Small intestine (tissue), 16 donors: ENCODE data around the gene KRTAP4-4. TPM values are rescaled to one million over a fixed set of nuclear protein-coding genes. Genes with fewer than 3 reads are reported as not detected.
"Not testable (repeated sequence)": the region's sequence is repeated elsewhere in the genome, so short reads cannot be mapped to it uniquely, and the experiment has no call there.

Source experiments
- DNase-seq, 2 donors: peaks; one replicate each; pipeline versions ENCODE4 v3.0.0 to v3.0.0-alpha.2; 2013
- FAIRE-seq: peaks from 2 replicates; lab custom pipeline; 2012; peaks lifted over from hg19 to GRCh38; lab: Jason Lieb, UNC
- H3K27ac ChIP-seq, 3 donors: one replicate each; pipeline ENCODE4 v1.5.1; 2013; ENCODE audit warnings: low read length in 2 of 3, mild to moderate bottlenecking in 2 of 3, control low read depth in 1 of 3, inconsistent platforms in 1 of 3, low read depth in 1 of 3, moderate library complexity in 1 of 3
- H3K27me3 ChIP-seq, 3 donors: one replicate each; pipeline ENCODE4 v1.6.1; 2013; ENCODE audit warnings: low read length in 3 of 3, inconsistent platforms in 1 of 3; ENCODE audit not compliant: control insufficient read depth in 3 of 3, insufficient read depth in 3 of 3
- H3K36me3 ChIP-seq, 3 donors: one replicate each; pipeline ENCODE4 v1.6.1; 2013; ENCODE audit warnings: low read length in 3 of 3, inconsistent platforms in 1 of 3, low read depth in 1 of 3, mild to moderate bottlenecking in 1 of 3, moderate library complexity in 1 of 3; ENCODE audit not compliant: control insufficient read depth in 3 of 3, insufficient read depth in 2 of 3
- H3K4me1 ChIP-seq, 3 donors: one replicate each; pipeline ENCODE4 v1.6.1; 2013; ENCODE audit warnings: low read length in 2 of 3, inconsistent platforms in 1 of 3, low read depth in 1 of 3, mild to moderate bottlenecking in 1 of 3, moderate library complexity in 1 of 3; ENCODE audit not compliant: control insufficient read depth in 3 of 3, insufficient read depth in 2 of 3
- H3K4me3 ChIP-seq, 3 donors: one replicate each; pipeline ENCODE4 v1.5.1; 2013; ENCODE audit warnings: low read length in 3 of 3, control low read depth in 1 of 3, inconsistent platforms in 1 of 3, low read depth in 1 of 3, mild to moderate bottlenecking in 1 of 3, moderate library complexity in 1 of 3
- H3K9me3 ChIP-seq, 2 donors: one replicate each; pipeline ENCODE4 v1.6.1; 2013; ENCODE audit warnings: low read depth in 1 of 2, low read length in 1 of 2; ENCODE audit not compliant: control insufficient read depth in 2 of 2, insufficient read depth in 1 of 2
- WGBS, 3 donors: extraction: QIAGEN DNeasy Blood & Tissue Kit; methylation state at CpG; one replicate each; pipeline ENCODE4 v1.1.7; 2013; 5-methylcytosine and 5-hydroxymethylcytosine counted together
- long read RNA-seq, 10 donors: transcript quantifications; one replicate each; lab custom pipeline, GENCODE V29; 2026
- polyA plus RNA-seq, 4 donors: library from polyadenylated mRNA; stranded (reverse) in 3 of 4; unstranded in 1 of 4; fragments of 200-250 nt in 3 of 4; fragments of 120-200 nt in 1 of 4; gene quantifications; one replicate each; pipeline versions ENCODE4 v1.2.1 to v1.2.3, GENCODE V29; 2013
- donor health status: healthy with polysubstance abuse.
- donor health status: control.
- donor health status: control.
- donor health status: Bipolar disorder and iron deficiency.
- donor health status: healthy.

KRTAP4-4 gene
- polyA plus RNA-seq = not detected
- long read RNA-seq, donor 1 = 0 reads
- long read RNA-seq, donor 2 = 0 reads
- long read RNA-seq, donor 3 = 0 reads
- long read RNA-seq, donor 4 = 0 reads
- long read RNA-seq, donor 5 = 0 reads
- long read RNA-seq, donor 6 = 0 reads
- long read RNA-seq, donor 7 = 0 reads
- long read RNA-seq, donor 8 = 0 reads
- long read RNA-seq, donor 9 = 0 reads
- long read RNA-seq, donor 10 = 0 reads

GRCh38 chr17:41160648-41161047, at the start of gene KRTAP4-4:
Gene KRTAP4-4 (minus strand): TSS chr17:41160748. CDS start chr17:41160691, 57 bp downstream.
- Histone ChIP-seq H3K27me3 (peaks cover 0 to 9% (median 2%) of the 10 kb centered on the region in 3 donors), H3K27ac (no peak within 1 kb of the TSS), H3K4me3 (no peak within 1 kb of the TSS), H3K4me1 (no peaks in the 10 kb centered on the region), H3K36me3 (no peaks in the 10 kb centered on the region), H3K9me3 (no peaks in the 10 kb centered on the region)
- FAIRE-seq (no peak), DNase-seq (no peak)
- 84 to 91% (median 86%) methylated on average over 1 of the region's 1 CpG for WGBS, 3 donors

GRCh38 chr17:41199421-41200078, 39.0 kb upstream of the KRTAP4-4 start:
- no peak overlapping the region for H3K27ac ChIP-seq
- no peak overlapping the region for H3K4me3 ChIP-seq
- no peaks in the 10 kb centered on the region for H3K27me3 ChIP-seq
- H3K36me3 ChIP-seq = no peaks in the 10 kb centered on the region
- no peaks in the 10 kb centered on the region for H3K9me3 ChIP-seq
- no peak for DNase-seq
- H3K4me1 ChIP-seq = no peaks in the 10 kb centered on the region
- no peak for FAIRE-seq
- WGBS, 3 donors = 49 to 59% (median 51%) methylated on average over 4 to 5 of the region's 5 CpGs

GRCh38 chr17:41196068-41196467, 35.5 kb upstream of the KRTAP4-4 start:
- Histone ChIP-seq H3K27me3 (peaks cover 0 to 3% (median 2%) of the 10 kb centered on the region in 3 donors), H3K9me3 (no peaks in the 10 kb centered on the region), H3K36me3 (no peaks in the 10 kb centered on the region), H3K4me3 (no peak overlapping the region), H3K27ac (no peak overlapping the region), H3K4me1 (no peaks in the 10 kb centered on the region)
- DNase-seq (no peak), FAIRE-seq (no peak)
- 7 to 24% (median 9%) methylated on average over 1 of the region's 1 CpG for WGBS, 3 donors

- H3K27me3 ChIP-seq = peaks cover 0 to 25% (median 2%) of the 10 kb centered on the region in 3 donors
- no peak overlapping the region for H3K4me3 ChIP-seq
- H3K9me3 ChIP-seq = no peaks in the 10 kb centered on the region
- no peaks in the 10 kb centered on the region for H3K36me3 ChIP-seq
- no peaks in the 10 kb centered on the region for H3K4me1 ChIP-seq
- 77 to 90% (median 78%) methylated on average over 3 of the region's 3 CpGs for WGBS, 3 donors
- no peak for DNase-seq
- no peak for FAIRE-seq
- H3K27ac ChIP-seq = no peak overlapping the region
Observed at GRCh38 chr17:41190328-41190727, 29.8 kb upstream of the KRTAP4-4 start.

- not testable (repeated sequence) for H3K4me3 ChIP-seq, H3K36me3 ChIP-seq, FAIRE-seq, H3K27ac ChIP-seq, H3K9me3 ChIP-seq, H3K4me1 ChIP-seq, DNase-seq
- peaks cover 0 to 25% (median 2%) of the 10 kb centered on the region in 3 donors for H3K27me3 ChIP-seq
- 18 to 60% (median 50%) methylated on average over 1 of the region's 1 CpG for WGBS, 3 donors
Observed at GRCh38 chr17:41189837-41190318, 29.3 kb upstream of the KRTAP4-4 start, which contains the start of gene KRTAP9-1. Gene KRTAP9-1 (plus strand): TSS chr17:41189887. CDS start chr17:41189887, 0 bp downstream.

GRCh38 chr17:41186872-41187271, 26.3 kb upstream of the KRTAP4-4 start:
- Histone ChIP-seq H3K4me1 (peaks cover 0 to 7% (median 0%) of the 10 kb centered on the region in 3 donors), H3K27me3 (peaks cover 0 to 33% (median 2%) of the 10 kb centered on the region in 3 donors), H3K9me3 (no peaks in the 10 kb centered on the region), H3K36me3 (no peaks in the 10 kb centered on the region), H3K4me3 (no peak overlapping the region), H3K27ac (no peak overlapping the region)
- WGBS, 3 donors = 73 to 94% (median 83%) methylated on average over 2 of the region's 2 CpGs
- no peak for FAIRE-seq
- no peak for DNase-seq

GRCh38 chr17:41185001-41185400, 24.5 kb upstream of the KRTAP4-4 start:
- H3K9me3 ChIP-seq = no peaks in the 10 kb centered on the region
- H3K27me3 ChIP-seq = peaks cover 0 to 31% (median 2%) of the 10 kb centered on the region in 3 donors
- WGBS, 3 donors = 10 to 47% (median 11%) methylated on average over 1 of the region's 1 CpG
- no peak overlapping the region for H3K4me3 ChIP-seq
- no peaks in the 10 kb centered on the region for H3K36me3 ChIP-seq
- FAIRE-seq (no peak), DNase-seq (no peak)
- H3K27ac ChIP-seq = no peak overlapping the region
- H3K4me1 ChIP-seq = peaks cover 0 to 7% (median 0%) of the 10 kb centered on the region in 3 donors

- Histone ChIP-seq H3K9me3 (no peaks in the 10 kb centered on the region), H3K27ac (no peak within 1 kb of the TSS), H3K4me1 (peaks cover 0 to 7% (median 0%) of the 10 kb centered on the region in 3 donors), H3K4me3 (no peak within 1 kb of the TSS), H3K36me3 (no peaks in the 10 kb centered on the region), H3K27me3 (peaks cover 0 to 32% (median 2%) of the 10 kb centered on the region in 3 donors)
- WGBS, 3 donors = 62 to 79% (median 63%) methylated on average over 9 of the region's 9 CpGs
- no peak for DNase-seq
- no peak for FAIRE-seq
Observed at GRCh38 chr17:41184480-41184961, 24.0 kb upstream of the KRTAP4-4 start, which contains the start of gene KRTAP4-1. Gene KRTAP4-1 (minus strand): TSS chr17:41184911. CDS start chr17:41184854, 57 bp downstream.
